ENCODE measurements around the gene ASTN2.

DNA sequence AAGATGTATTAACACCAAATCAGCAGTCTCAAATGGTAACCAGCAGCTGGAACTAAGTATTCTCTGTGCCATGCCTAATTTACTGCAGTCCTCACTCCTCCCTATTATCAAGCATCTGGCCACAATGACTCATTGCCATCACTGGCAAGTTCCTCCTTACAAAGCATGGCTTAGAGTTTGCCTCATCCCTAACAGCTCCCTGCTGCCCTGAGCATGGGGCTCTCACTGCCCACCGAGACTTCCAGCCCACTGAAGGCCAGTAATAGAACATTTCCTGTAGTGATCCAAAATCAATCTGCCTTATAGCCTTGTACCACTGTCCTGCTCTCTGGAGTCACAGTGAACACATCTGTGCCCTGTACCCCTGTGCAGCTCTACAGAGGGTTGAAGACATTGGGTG lies 939.7 kb downstream of the ASTN2 start:
- TF ChIP-seq CTCF (IDR thresholded peaks at IDR 0.05) (no peak), POLR2AphosphoS5 (IDR thresholded peaks at IDR 0.05) (no peak)

Measured in sigmoid colon (tissue), 4 donors.